Dermis microvascular lymphatic vessel endothelial cell (primary cell): ENCODE results near the gene PAM16. TPM values are rescaled to one million over a fixed set of nuclear protein-coding genes. Genes with fewer than 3 reads are reported as not detected.

ENCODE experiments used
- DNase-seq, 2 donors: peaks; one replicate each; pipeline versions ENCODE4 v3.0.0 to v3.0.0-alpha.2; 2010; ENCODE audit warnings: low read depth in 2 of 2
- total RNA-seq: library from RNA; depleted of rRNA; stranded (reverse); fragments of >200 nt; gene quantifications from 2 replicates; pipeline ENCODE4 v1.2.1, GENCODE V29; 2014

The PAM16 gene
- total RNA-seq, 1 donor from 2014 or later = 19.8 TPM

GRCh38 chr16:4321286-4322120 is 29.6 kb downstream of the PAM16 start:
- no peak for DNase-seq

GRCh38 chr16:4320571-4321137 is 30.5 kb downstream of the PAM16 start:
- DNase-seq = no peak

DNA sequence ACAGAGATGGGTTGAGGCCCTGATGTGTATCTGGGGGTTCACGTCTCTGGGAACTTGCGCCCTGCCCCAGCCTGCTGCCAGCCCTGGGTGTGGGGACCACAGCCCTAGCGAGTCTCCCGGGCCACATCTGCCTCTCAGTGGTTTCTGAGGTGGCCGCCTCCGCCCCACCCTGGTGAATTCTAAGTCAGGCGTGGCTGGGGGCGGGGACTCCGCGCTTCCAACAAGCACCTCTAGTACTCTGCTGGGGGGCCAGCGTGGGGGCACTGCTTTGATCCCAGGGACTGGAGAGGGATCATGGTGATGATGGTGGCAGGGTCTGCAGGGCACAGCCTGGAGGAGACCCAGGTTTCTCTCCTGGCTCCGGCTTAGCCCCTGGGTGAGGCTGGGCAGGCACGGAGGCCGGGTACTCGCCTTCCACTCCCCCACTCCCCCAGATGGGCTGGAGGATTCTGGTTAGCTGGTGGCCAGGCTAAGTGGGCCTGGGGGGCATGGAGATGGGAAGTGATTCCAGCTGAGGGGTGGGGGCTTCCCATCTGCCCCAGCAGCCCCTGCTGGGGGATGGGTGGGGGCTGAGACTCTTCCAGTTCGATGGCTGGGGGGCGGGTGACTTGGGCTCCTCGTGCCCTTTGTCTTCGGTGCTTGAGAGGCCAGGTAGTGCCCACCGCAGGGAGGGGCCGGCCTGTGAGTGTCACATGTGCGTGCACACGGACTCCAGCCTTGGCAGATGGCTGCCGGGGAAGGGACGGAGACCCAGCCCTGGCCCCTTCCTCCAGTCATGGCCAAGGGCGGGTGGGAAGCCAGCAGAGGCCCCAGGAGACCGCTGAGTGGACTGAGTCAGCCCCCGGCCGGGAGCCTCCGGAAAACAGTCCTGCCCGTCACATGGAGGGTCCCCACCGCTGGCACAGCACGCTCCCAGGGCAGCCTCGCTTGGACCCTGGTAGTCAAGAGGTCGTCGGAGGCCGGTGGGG is 31.4 kb downstream of the PAM16 start:
- no peak for DNase-seq

DNA sequence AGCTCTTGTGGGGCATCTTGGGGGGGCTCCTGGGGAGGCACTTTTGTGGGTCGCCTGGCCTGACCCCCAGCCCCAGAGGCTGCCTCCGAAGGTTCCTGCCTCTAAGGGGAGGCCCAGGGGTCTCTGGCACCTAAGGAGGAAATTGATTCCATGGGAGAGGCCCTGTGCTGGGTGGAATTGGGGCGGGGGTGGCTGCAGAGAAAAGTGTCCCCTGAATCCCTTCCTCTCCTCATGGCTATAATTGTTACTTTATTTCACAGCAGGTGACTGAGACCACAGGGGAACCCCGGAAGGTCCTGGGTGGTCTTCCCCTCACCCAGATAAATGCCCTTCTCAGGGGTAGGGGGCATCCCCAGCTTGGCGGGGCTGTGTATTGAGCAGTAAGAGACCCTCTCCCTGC is 32.2 kb downstream of the PAM16 start:
- DNase-seq = no peak

DNA sequence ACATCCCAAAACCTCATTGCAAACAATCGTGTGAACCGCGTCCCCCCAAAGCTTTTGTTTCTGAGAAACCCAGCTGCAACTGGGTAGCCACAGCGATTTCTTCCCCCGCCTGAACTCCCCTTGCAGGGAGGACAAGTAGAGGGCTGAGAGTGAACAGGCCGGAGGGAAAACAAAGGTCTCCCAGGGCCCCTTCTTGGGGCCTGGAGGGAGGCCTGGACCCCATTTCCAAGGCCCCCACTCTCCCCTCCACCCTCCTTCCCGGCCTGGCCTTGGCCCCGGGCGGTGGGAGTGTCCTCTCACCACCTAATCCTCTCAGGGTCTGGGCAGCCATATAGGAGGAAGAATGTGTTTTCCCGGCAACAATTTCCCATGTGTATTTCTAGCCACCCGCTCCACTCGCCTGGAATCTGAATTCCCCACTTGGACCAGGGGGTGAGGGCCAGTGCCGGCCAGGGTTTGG is 32.6 kb downstream of the PAM16 start:
- no peak for DNase-seq

DNA sequence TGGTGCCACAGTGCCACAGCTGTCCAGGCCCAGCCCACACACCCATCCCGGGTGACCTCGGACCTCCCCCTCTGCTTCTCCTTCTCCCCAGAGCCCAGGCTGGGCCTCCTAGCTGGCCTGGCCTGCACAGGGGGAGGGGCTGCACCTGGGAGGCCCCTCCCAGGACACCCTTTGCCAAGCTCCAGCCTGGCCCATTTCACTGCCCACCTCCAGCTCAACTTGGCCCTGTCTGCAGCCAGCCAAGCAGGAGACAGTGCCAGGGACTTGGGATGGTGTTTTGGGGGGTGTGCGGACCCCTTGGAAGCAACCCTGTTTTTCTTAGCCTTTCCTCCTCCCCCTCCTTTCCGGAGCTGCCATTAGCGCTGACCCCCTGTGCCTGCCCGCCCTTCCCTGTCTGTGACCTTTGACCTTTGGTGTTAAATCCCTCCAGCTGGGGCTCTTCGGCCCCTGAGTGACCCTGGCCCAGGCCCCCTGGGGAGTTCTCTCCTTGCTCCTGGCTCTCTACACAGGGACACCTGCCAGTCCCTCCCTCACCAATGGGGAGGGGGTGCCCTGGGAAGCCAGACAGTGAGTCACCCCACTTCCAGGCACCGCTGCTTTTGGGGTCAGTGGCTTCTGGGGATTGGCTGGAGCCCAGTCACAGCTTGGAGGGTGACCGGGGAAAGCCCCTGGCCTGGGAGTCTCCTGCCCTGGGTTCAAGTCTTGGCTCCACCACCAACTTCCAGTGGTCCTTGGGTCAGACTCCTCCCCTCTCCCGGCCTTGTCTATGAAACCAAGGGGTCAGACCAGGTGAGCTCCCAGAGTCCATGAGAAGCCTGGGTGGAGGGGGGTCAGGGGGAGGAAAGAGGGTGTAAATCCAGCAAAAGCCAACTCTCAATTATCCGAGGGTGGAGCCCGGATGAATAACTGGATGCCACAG is 33.3 kb downstream of the PAM16 start:
- DNase-seq = no peak

GRCh38 chr16:4316864-4317531 is 34.1 kb downstream of the PAM16 start:
- no peak for DNase-seq

DNA sequence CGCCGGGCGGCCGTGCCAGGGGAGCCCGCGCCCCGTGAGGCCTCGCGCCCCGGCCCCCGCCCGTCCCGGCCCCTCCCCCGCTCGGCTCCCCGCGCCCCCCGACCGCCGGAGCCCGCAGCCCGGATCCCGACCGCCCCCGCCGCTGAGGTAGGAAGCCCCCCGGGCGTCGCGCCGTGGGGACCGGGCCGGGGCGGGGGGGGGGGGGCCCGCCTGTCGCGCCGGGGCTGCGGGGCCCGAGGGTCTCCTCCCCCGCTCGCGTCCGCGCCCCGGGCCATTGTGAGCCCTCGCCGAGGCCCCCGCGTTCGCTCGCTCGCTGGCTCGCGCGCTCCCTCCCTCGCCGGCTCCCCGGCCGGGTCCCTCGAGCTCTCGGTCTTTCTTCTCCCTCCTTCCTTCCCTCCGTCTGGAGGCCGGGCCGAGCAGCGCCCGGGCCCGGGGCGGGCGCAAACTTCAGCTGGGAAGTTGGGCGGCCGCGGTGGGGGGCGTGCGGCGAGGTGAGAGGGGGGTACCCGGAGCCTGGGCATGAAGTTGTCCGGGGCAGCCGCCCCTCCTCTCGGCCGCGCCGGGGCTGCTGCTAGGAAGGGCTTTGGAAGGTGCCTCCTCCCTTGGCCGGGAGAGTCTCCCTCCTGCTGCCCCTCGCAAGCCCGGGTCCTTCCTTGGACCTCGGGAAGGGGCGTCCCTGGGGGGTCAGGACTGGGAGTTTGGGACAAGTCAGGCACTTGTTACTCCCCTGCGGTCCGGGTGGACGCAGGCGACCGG is 34.8 kb downstream of the PAM16 start:
- no peak for DNase-seq

DNA sequence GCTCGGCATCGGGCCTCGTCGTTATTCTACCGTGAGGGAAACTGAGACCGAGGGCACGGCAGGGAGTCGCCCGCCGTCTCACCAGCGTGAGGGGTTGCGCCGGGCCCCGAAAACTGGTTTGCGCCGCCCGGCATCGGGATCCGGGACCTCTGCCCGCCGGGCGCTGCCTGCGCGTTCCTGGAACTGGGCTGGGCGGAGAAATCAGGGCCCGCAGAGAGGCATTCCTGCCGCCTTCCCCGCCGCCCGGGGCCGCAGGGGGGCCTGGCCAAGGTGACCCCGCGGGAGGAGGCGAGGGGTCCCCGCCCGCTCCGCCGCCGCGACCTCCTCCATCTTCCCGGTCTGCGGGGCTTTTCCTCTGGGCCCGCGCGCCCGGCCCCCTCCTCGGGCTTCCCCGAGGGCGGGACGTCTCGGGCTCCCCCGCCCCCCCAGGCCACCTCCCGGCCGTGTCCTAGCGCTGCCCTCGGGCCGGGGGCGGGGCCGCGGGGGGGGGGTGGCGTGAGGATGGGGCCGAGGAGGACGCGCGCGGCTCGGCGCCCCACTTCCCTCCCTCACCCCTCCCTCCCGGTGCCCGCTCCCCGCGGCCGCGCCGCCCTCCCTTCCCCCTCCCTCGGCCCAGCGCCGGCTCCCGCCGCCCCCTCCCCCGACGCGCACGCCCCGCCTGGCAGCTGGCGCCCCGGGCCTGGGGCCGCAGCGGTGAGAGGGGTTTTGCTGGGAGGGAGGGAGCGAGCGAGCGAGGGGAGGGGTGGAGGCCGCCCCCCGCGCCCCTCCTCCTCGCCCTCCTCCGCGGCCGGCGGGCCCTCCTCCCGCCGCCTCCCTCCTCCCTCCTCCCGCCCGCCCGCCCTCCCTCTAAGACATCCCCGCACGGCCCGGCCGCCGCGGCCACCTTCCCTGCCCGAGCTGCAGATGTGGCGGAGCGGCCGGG is 35.7 kb downstream of the PAM16 start, which contains the start of gene GLIS2:
TSS of gene GLIS2 (plus strand) at position 882 of the 922 bp plus-strand sequence. CDS start 16,214 bp downstream, outside the sequence.
- peak in 1 of 2 donors; percentile 74 for DNase-seq

GRCh38 chr16:4314532-4315185 is 36.5 kb downstream of the PAM16 start:
- DNase-seq = no peak

DNA sequence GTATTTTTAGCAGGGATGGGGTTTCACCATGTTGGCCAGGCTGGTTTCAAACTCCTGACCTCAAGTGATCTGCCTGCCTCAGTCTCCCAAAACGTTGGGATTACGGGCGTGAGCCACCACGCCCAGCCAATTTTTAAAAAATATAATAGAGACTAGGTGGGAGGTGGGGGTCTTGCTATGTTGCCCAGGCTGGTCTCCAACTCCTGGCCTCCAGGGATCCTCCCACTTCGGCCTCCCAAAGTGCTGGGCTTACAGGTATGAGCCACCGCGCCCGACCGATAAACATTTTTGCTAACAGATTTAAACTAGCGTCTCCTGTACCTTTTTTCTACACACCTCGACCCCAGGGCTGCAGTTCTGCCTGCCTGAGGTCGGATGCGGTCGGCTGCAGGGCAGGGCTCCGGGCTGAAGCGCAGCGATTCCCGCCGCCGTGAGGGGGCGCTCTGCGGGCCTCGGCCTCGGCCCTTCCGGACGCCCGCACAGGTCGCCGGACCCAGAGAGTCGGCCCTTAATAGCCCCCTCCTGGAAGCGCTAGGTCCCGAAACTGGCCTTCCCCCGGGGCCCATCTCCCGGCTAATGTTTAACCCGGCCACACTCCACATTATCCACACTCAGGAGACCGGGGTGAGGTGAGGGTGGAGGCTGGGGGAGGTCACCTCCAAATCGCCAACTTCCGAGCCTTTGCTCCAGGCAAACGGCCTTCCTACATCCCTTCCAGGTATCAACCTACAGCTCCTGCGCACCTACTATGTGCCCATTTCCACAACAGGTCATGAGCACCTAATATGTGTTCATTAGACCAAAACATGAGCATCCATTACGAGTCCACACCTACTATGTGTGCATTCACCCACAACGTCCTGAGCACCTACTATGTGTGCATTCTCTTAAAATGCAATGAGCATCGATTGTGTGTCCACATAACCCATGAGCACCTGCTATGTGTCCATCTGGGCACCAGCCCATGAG is 37.3 kb downstream of the PAM16 start:
- DNase-seq = peak in 1 of 2 donors; percentile 49

GRCh38 chr16:4309833-4310266 is 41.3 kb downstream of the PAM16 start:
- DNase-seq = peak in 1 of 2 donors; percentile 74

GRCh38 chr16:4309102-4309832 is 41.9 kb downstream of the PAM16 start:
- DNase-seq = no peak

GRCh38 chr16:4307215-4308037 is 43.7 kb downstream of the PAM16 start:
- peak; percentile 27 to 81 for DNase-seq
